Endothelial cell of umbilical vein (primary cell): Measurements from ENCODE around the gene TRMO. TPM values are rescaled to one million over a fixed set of nuclear protein-coding genes. Genes with fewer than 3 reads are reported as not detected.

Experiments
- BruUV-seq: library from RNA; stranded (reverse); fragments of 400-500 nt; replicated peaks from 2 replicates; lab custom pipeline; 2021; lab: Mats Ljungman, UMichigan
- CTCF ChIA-PET: fragments of 300-600, 350-600 bp; sonication (Branson Sonifier 250); formaldehyde crosslinking; loops from one replicate; lab custom pipeline; 2021; ENCODE audit warnings: antibody characterized with exemption, inconsistent platforms; lab: Charles Lee
- POLR2A ChIA-PET: fragments of 300-600, 350-600 bp; sonication (Branson Sonifier 250); formaldehyde crosslinking; loops from one replicate; lab custom pipeline; 2021; ENCODE audit warnings: antibody characterized with exemption, inconsistent platforms; lab: Charles Lee
- DNase-seq: peaks from one replicate; pipeline ENCODE4 v3.0.0-alpha.2; 2011; ENCODE audit warnings: low read depth, low spot score
- FAIRE-seq: peaks from 2 replicates; lab custom pipeline; 2011; peaks lifted over from hg19 to GRCh38; lab: Jason Lieb, UNC
- H2AFZ ChIP-seq: 2 replicates; pipeline ENCODE4 v1.6.0; 2012; ENCODE audit warnings: low read depth, low read length, control low read depth, inconsistent platforms
- H3K27ac ChIP-seq: 2 replicates; pipeline ENCODE4 v1.5.1; 2011; ENCODE audit warnings: low read depth, mild to moderate bottlenecking, control low read depth, low read length, moderate library complexity; ENCODE audit not compliant: insufficient read depth
- H3K27me3 ChIP-seq, 2 experiments: 2 replicates each; pipeline versions ENCODE4 v1.6.0 to v1.6.1; 2011; ENCODE audit warnings: low read length in 2 of 2, mixed read lengths in 1 of 2; ENCODE audit not compliant: control insufficient read depth in 2 of 2, insufficient read depth in 2 of 2
- H3K36me3 ChIP-seq, 2 experiments: 2 replicates in 1 of 2; 3 replicates in 1 of 2; pipeline ENCODE4 v1.5.1; 2011; ENCODE audit warnings: low read length in 2 of 2, mild to moderate bottlenecking in 1 of 2, moderate library complexity in 1 of 2; ENCODE audit not compliant: control insufficient read depth in 2 of 2, insufficient read depth in 2 of 2; ENCODE audit errors: extremely low read depth in 1 of 2
- H3K4me1 ChIP-seq: 3 replicates; pipeline ENCODE4 v1.5.1; 2011; ENCODE audit warnings: mild to moderate bottlenecking, low read length; ENCODE audit not compliant: control insufficient read depth, insufficient read depth; ENCODE audit errors: extremely low read depth
- H3K4me2 ChIP-seq: 2 replicates; pipeline ENCODE4 v1.6.1; 2011; ENCODE audit warnings: low read length, control low read depth, mixed read lengths; ENCODE audit not compliant: insufficient read depth
- H3K4me3 ChIP-seq, 3 experiments: fragments of 200-600 bp in 1 of 3; sonication (generic), shearing (Covaris generic) in 1 of 3; replicated peaks in 1 of 3; 2 replicates each; pipeline ENCODE4 v1.5.1; 2011 to 2016; ENCODE audit warnings: control low read depth in 3 of 3, low read length in 3 of 3, mild to moderate bottlenecking in 2 of 3, inconsistent platforms in 1 of 3, low read depth in 1 of 3, moderate library complexity in 1 of 3; ENCODE audit not compliant: insufficient read depth in 1 of 3
- H3K79me2 ChIP-seq: 2 replicates; pipeline ENCODE4 v1.6.0; 2012; ENCODE audit warnings: low read length, inconsistent platforms; ENCODE audit not compliant: control insufficient read depth, insufficient read depth
- H3K9ac ChIP-seq: replicated peaks from 2 replicates; pipeline ENCODE3; 2011; ENCODE audit warnings: low read length, control low read depth; ENCODE audit not compliant: insufficient read depth; ENCODE audit errors: extremely low read depth
- H3K9me1 ChIP-seq: replicated peaks from 3 replicates; pipeline ENCODE4 v1.6.0; 2011; ENCODE audit warnings: mild to moderate bottlenecking, low read length; ENCODE audit not compliant: control insufficient read depth, insufficient read depth; ENCODE audit errors: extremely low read depth
- H3K9me3 ChIP-seq: replicated peaks from 2 replicates; pipeline ENCODE4 v1.5.1; 2012; ENCODE audit warnings: low read length, inconsistent platforms; ENCODE audit not compliant: control insufficient read depth, insufficient read depth
- H4K20me1 ChIP-seq: replicated peaks from 2 replicates; pipeline ENCODE3; 2011; ENCODE audit warnings: mild to moderate bottlenecking, low read length; ENCODE audit not compliant: control insufficient read depth, insufficient read depth; ENCODE audit errors: extremely low read depth
- EZH2 ChIP-seq: IDR thresholded peaks from 2 replicates; pipeline ENCODE4 v1.6.1; 2012; ENCODE audit warnings: borderline replicate concordance, low read depth, mild to moderate bottlenecking, moderate library complexity, low read length, inconsistent platforms; ENCODE audit not compliant: severe bottlenecking
- FOS ChIP-seq: IDR thresholded peaks from 2 replicates; pipeline ENCODE4 v1.6.1; 2011; ENCODE audit warnings: mild to moderate bottlenecking, low read length, moderate library complexity, borderline replicate concordance; ENCODE audit not compliant: insufficient read depth
- GATA2 ChIP-seq: IDR thresholded peaks from 2 replicates; pipeline ENCODE4 v1.7.0; 2011; ENCODE audit warnings: low read depth, mild to moderate bottlenecking, moderate library complexity, mixed read lengths, low read length; ENCODE audit not compliant: insufficient read length, insufficient read depth
- JUN ChIP-seq: IDR thresholded peaks from 2 replicates; pipeline ENCODE4 v1.6.1; 2011; ENCODE audit warnings: borderline replicate concordance, low read depth; ENCODE audit not compliant: insufficient read length, insufficient read depth
- MYC ChIP-seq: IDR thresholded peaks from one replicate; pipeline ENCODE4 v1.6.1; 2011; ENCODE audit warnings: mild to moderate bottlenecking, low read depth, low read length
- POLR2A ChIP-seq: IDR thresholded peaks from 2 replicates; pipeline ENCODE4 v1.6.1; 2012; ENCODE audit warnings: low read depth, mild to moderate bottlenecking, control low read depth, low read length
- POLR2AphosphoS5 ChIP-seq: IDR thresholded peaks from 2 replicates; pipeline ENCODE4 v1.6.1; 2012; ENCODE audit warnings: low read depth, mild to moderate bottlenecking, control low read depth, low read length, moderate library complexity; ENCODE audit not compliant: insufficient read depth
- dilution Hi-C: fragments of 300-500 bp; cut with MboI; formaldehyde crosslinking; loops from one replicate; pipeline ENCODE4 v1.15.0; 2019; ENCODE audit warnings: low sequenced_read_pairs; ENCODE audit not compliant: extremely low pct_ligation_motif_present
- intact Hi-C: fragments of 100-400 bp; cut with micrococcal nuclease; formaldehyde crosslinking; loops from one replicate; pipeline ENCODE4 v1.10.0; 2022
- polyA plus RNA-seq, 4 experiments: library from polyadenylated mRNA; depleted of rRNA in 3 of 4; stranded (reverse) in 3 of 4; unstranded in 1 of 4; fragments of >200 nt; gene quantifications; 2 replicates each; pipeline versions ENCODE4 v1.2.1 to v1.2.3, GENCODE V29; 2011 to 2012; ENCODE audit warnings: missing spikeins in 1 of 4
- total RNA-seq: library from RNA; stranded (reverse); gene quantifications from 2 replicates; pipeline ENCODE4 v1.2.3, GENCODE V29; 2021
- TF ChIP-seq, protein P1 (sequence below), 2 donors: IDR thresholded peaks; 1 replicate in 1 of 2; 2 replicates in 1 of 2; pipeline ENCODE4 v1.5.1; 2011; ENCODE audit warnings: low read length in 2 of 2, mild to moderate bottlenecking in 2 of 2, moderate library complexity in 2 of 2, control low read depth in 1 of 2, inconsistent platforms in 1 of 2, low read depth in 1 of 2; ENCODE audit not compliant: insufficient read depth in 1 of 2; ENCODE audit errors: extremely low read depth in 1 of 2
- TF ChIP-seq, protein P2 (sequence below): IDR thresholded peaks from 2 replicates; pipeline ENCODE4 v1.6.1; 2011; ENCODE audit not compliant: insufficient read depth, insufficient read length

The TRMO gene
- total and polyA plus RNA-seq, 2 donors (not counting 3 experiments of a cell fraction or from before 2014, with no cell fraction given), result 10.1 to 11.9 TPM

DNA sequence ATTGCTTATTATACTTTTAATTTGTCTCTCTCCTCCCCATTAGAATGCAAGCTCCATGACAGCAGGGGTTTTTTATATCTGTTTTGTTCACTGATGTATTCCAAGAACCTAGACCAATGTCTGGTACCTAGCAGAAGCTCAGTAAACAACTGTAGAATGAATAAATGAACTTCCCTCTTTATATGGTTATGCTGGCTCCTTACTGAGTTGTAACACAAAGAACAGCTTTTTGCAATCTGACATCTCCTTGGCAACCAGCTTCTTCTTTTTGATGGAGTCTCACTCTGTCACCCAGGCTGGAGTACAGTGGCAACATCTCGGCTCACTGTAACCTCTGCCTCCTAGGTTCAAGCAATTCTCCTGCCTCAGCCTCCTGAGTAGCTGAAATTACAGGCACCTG is 13.6 kb downstream of the TRMO start:
- Histone ChIP-seq H3K4me3 (no peak overlapping the region), H3K4me1 (peaks cover 7% of the 10 kb centered on the region), H2AFZ (no peak overlapping the region), H3K79me2 (no peaks in the 10 kb centered on the region), H3K27ac (no peak overlapping the region), H3K9me1 (no peaks in the 10 kb centered on the region), H3K9ac (no peak overlapping the region), H4K20me1 (no peaks in the 10 kb centered on the region), H3K9me3 (no peaks in the 10 kb centered on the region), H3K4me2 (no peak overlapping the region), H3K27me3 (no peaks in the 10 kb centered on the region), H3K36me3 (peaks cover 4 to 6% of the 10 kb centered on the region in 2 experiments)
- CTCF ChIA-PET, result interaction anchor here (1.0 kb wide), 1 partner anchor 18 kb away, joined by 4 read pairs; no protein-coding TSS in a partner anchor
- no TSS peak for BruUV-seq
- intact Hi-C loops, result no loop called here
- no peak for FAIRE-seq
- dilution Hi-C loops, result no loop called here
- no peak for DNase-seq
- POLR2A ChIA-PET, result no interaction called here
- TF ChIP-seq MYC (no peak), POLR2A (no peak), EZH2 (no peak), JUN (no peak)
- TF ChIP-seq, protein P1, sequence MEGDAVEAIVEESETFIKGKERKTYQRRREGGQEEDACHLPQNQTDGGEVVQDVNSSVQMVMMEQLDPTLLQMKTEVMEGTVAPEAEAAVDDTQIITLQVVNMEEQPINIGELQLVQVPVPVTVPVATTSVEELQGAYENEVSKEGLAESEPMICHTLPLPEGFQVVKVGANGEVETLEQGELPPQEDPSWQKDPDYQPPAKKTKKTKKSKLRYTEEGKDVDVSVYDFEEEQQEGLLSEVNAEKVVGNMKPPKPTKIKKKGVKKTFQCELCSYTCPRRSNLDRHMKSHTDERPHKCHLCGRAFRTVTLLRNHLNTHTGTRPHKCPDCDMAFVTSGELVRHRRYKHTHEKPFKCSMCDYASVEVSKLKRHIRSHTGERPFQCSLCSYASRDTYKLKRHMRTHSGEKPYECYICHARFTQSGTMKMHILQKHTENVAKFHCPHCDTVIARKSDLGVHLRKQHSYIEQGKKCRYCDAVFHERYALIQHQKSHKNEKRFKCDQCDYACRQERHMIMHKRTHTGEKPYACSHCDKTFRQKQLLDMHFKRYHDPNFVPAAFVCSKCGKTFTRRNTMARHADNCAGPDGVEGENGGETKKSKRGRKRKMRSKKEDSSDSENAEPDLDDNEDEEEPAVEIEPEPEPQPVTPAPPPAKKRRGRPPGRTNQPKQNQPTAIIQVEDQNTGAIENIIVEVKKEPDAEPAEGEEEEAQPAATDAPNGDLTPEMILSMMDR (IDR thresholded peaks at IDR 0.05; ENCODE audit: extremely low read depth in 1 of 2, insufficient read depth in 1 of 2, low read depth in 1 of 2, low read length in 2 of 2), result no peak
- TF ChIP-seq, protein P2, sequence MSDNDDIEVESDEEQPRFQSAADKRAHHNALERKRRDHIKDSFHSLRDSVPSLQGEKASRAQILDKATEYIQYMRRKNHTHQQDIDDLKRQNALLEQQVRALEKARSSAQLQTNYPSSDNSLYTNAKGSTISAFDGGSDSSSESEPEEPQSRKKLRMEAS, result no peak

GRCh38 chr9:97907632-97908031 is 14.7 kb downstream of the TRMO start:
- no peak overlapping the region for H3K4me3 ChIP-seq
- BruUV-seq, result no TSS peak
- FAIRE-seq, result no peak
- H3K9me3 ChIP-seq, result no peaks in the 10 kb centered on the region
- no peak overlapping the region for H3K27ac ChIP-seq
- DNase-seq, result no peak
- intact Hi-C loops (no loop called here), dilution Hi-C loops (no loop called here)
- no peaks in the 10 kb centered on the region for H3K79me2 ChIP-seq
- H3K36me3 ChIP-seq, result peaks cover 3 to 6% of the 10 kb centered on the region in 2 experiments
- no peaks in the 10 kb centered on the region for H3K9me1 ChIP-seq
- H4K20me1 ChIP-seq, result no peaks in the 10 kb centered on the region
- ChIA-PET POLR2A (no interaction called here), CTCF (no interaction called here)
- H3K9ac ChIP-seq, result no peak overlapping the region
- H2AFZ ChIP-seq, result no peak overlapping the region
- no peak for TF ChIP-seq POLR2A
- TF ChIP-seq JUN, result no peak
- TF ChIP-seq POLR2AphosphoS5, result no peak
- TF ChIP-seq, protein P2, result no peak
- TF ChIP-seq FOS, result no peak
- no peak for TF ChIP-seq EZH2
- TF ChIP-seq GATA2, result no peak
- H3K27me3 ChIP-seq, result no peaks in the 10 kb centered on the region
- H3K4me1 ChIP-seq, result peaks cover 7% of the 10 kb centered on the region
- H3K4me2 ChIP-seq, result no peak overlapping the region
